Hepatocyte (in vitro differentiated cells): ENCODE data around the gene ATG16L2.

Experiments
- EZH2 ChIP-seq: fragments of 200-600 bp; sonication (generic); IDR thresholded peaks from 2 replicates; pipeline ENCODE4 v1.6.1; 2016; ENCODE audit warnings: antibody characterized with exemption, mild to moderate bottlenecking, borderline replicate concordance
- EZH2phosphoT487 ChIP-seq: fragments of 200-600 bp; sonication (generic); IDR thresholded peaks from one replicate; pipeline ENCODE4 v1.6.1; 2018; ENCODE audit warnings: antibody characterized with exemption, mild to moderate bottlenecking, low read depth, moderate library complexity; ENCODE audit not compliant: unreplicated experiment, severe bottlenecking
- TF ChIP-seq, protein P1 (sequence below): fragments of 200-600 bp; sonication (generic); IDR thresholded peaks from 2 replicates; pipeline ENCODE4 v1.5.1; 2016; ENCODE audit warnings: antibody characterized with exemption, mild to moderate bottlenecking; ENCODE audit not compliant: poor library complexity

- TF ChIP-seq, protein P1, sequence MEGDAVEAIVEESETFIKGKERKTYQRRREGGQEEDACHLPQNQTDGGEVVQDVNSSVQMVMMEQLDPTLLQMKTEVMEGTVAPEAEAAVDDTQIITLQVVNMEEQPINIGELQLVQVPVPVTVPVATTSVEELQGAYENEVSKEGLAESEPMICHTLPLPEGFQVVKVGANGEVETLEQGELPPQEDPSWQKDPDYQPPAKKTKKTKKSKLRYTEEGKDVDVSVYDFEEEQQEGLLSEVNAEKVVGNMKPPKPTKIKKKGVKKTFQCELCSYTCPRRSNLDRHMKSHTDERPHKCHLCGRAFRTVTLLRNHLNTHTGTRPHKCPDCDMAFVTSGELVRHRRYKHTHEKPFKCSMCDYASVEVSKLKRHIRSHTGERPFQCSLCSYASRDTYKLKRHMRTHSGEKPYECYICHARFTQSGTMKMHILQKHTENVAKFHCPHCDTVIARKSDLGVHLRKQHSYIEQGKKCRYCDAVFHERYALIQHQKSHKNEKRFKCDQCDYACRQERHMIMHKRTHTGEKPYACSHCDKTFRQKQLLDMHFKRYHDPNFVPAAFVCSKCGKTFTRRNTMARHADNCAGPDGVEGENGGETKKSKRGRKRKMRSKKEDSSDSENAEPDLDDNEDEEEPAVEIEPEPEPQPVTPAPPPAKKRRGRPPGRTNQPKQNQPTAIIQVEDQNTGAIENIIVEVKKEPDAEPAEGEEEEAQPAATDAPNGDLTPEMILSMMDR = no peak
- no peak for TF ChIP-seq EZH2
- no peak for TF ChIP-seq EZH2phosphoT487
Measured at GRCh38 chr11:72805216-72805615, 9.0 kb upstream of the ATG16L2 start.
